Middle frontal gyrus (tissue), 1 donor: ENCODE results near the gene CYTH1.

ENCODE experiments used
- DNase-seq: peaks from one replicate; pipeline ENCODE4 v3.0.0-alpha.2; 2015; ENCODE audit warnings: low spot score; ENCODE audit errors: extremely low spot score

The CYTH1 gene

GRCh38 chr17:78693346-78694083 lies 88.6 kb downstream of the CYTH1 start:
- DNase-seq: no peak

GRCh38 chr17:78692460-78693010 lies 89.5 kb downstream of the CYTH1 start:
- DNase-seq: no peak

- no peak for DNase-seq
These were observed 93.0 kb downstream of the CYTH1 start for GRCh38 chr17:78689029-78689428.

- DNase-seq: no peak
These were observed 94.1 kb downstream of the CYTH1 start for GRCh38 chr17:78687944-78688343.

GRCh38 chr17:78687125-78687524 lies 94.9 kb downstream of the CYTH1 start:
- DNase-seq: no peak

GRCh38 chr17:78684026-78684425 lies 98.0 kb downstream of the CYTH1 start:
- no peak for DNase-seq

- DNase-seq: no peak
These were observed 98.6 kb downstream of the CYTH1 start for GRCh38 chr17:78683408-78683961.

- DNase-seq: no peak
These were observed 99.7 kb downstream of the CYTH1 start for GRCh38 chr17:78682363-78682762.

GRCh38 chr17:78680436-78680835 lies 101.6 kb downstream of the CYTH1 start:
- no peak for DNase-seq

GRCh38 chr17:78679495-78680395 lies 102.3 kb downstream of the CYTH1 start:
- DNase-seq: peak; percentile 64

GRCh38 chr17:78678711-78679110 lies 103.4 kb downstream of the CYTH1 start:
- no peak for DNase-seq

- DNase-seq: no peak
These were observed 103.9 kb downstream of the CYTH1 start for GRCh38 chr17:78678222-78678557.

- no peak for DNase-seq
These were observed 104.5 kb downstream of the CYTH1 start for GRCh38 chr17:78677303-78678221.

- no peak for DNase-seq
These were observed 105.4 kb downstream of the CYTH1 start for GRCh38 chr17:78676412-78677302.

- DNase-seq: no peak
These were observed 106.2 kb downstream of the CYTH1 start for GRCh38 chr17:78675836-78676235.

- no peak for DNase-seq
These were observed 106.8 kb downstream of the CYTH1 start for GRCh38 chr17:78675316-78675616.

GRCh38 chr17:78674595-78675315 lies 107.3 kb downstream of the CYTH1 start:
- DNase-seq: no peak

GRCh38 chr17:78674156-78674555 lies 107.9 kb downstream of the CYTH1 start:
- DNase-seq: no peak

GRCh38 chr17:78673395-78673794 lies 108.7 kb downstream of the CYTH1 start:
- DNase-seq: no peak
